Breast epithelium (tissue), 4 donors: ENCODE measurements around the gene EIF6. TPM values are rescaled to one million over a fixed set of nuclear protein-coding genes. Genes with fewer than 3 reads are reported as not detected.
A peak's percentile ranks its signal among the peaks of the same experiment; 100 is the strongest.

Source experiments
- DNase-seq, 2 donors: peaks; one replicate each; pipeline ENCODE4 v3.0.0-alpha.2; 2019; ENCODE audit warnings: low spot score in 2 of 2
- H3K27ac ChIP-seq, 2 donors: fragments of 200-600 bp; sonication (generic) in 1 of 2; one replicate each; pipeline ENCODE4 v1.5.1; 2016 to 2019; ENCODE audit warnings: mild to moderate bottlenecking in 1 of 2
- H3K27me3 ChIP-seq, 2 donors: fragments of 200-600 bp; sonication (generic) in 1 of 2; one replicate each; pipeline versions ENCODE4 v1.5.1 to v1.6.0; 2017 to 2019; ENCODE audit warnings: control low read depth in 1 of 2, mild to moderate bottlenecking in 1 of 2
- H3K36me3 ChIP-seq: fragments of 200-600 bp; one replicate; pipeline ENCODE4 v1.5.1; 2019
- H3K4me1 ChIP-seq, 2 donors: fragments of 200-600 bp; sonication (generic); one replicate each; pipeline ENCODE4 v1.5.1; 2016 to 2019; ENCODE audit warnings: control low read depth in 1 of 2
- H3K4me3 ChIP-seq, 3 donors: fragments of 200-600 bp; sonication (generic); 1 replicate in 2 of 3; 2 replicates in 1 of 3; pipeline ENCODE4 v1.5.1; 2016 to 2019; ENCODE audit warnings: mild to moderate bottlenecking in 3 of 3, moderate library complexity in 2 of 3
- H3K9me3 ChIP-seq, 2 donors: fragments of 200-600 bp; sonication (generic) in 1 of 2; one replicate each; pipeline ENCODE4 v1.5.1; 2016 to 2019; ENCODE audit warnings: control low read depth in 1 of 2
- POLR2A ChIP-seq: fragments of 450-650 bp; IDR thresholded peaks from one replicate; pipeline ENCODE4 v1.6.1; 2016; ENCODE audit warnings: antibody characterized with exemption, mild to moderate bottlenecking, moderate library complexity
- POLR2AphosphoS5 ChIP-seq, 3 donors: sonication (generic); formaldehyde crosslinking; IDR thresholded peaks; one replicate each; pipeline ENCODE4 v1.6.1; 2017; ENCODE audit warnings: antibody characterized with exemption in 3 of 3
- intact Hi-C: fragments of 100-400 bp; cut with DNase I; formaldehyde crosslinking; loops from one replicate; pipeline ENCODE4 v1.15.1; 2023; ENCODE audit warnings: low total_unique reads
- total RNA-seq, 3 donors: library from RNA; depleted of rRNA; stranded (reverse); fragments of >200 nt; gene quantifications; one replicate each; pipeline ENCODE4 v1.1.0, GENCODE V29; 2016
- TF ChIP-seq, protein P1 (sequence below), 3 donors: fragments of 450-650 bp; IDR thresholded peaks; one replicate each; pipeline ENCODE4 v1.5.1; 2016 to 2017; ENCODE audit warnings: antibody characterized with exemption in 3 of 3, mild to moderate bottlenecking in 3 of 3, moderate library complexity in 3 of 3

Gene EIF6
- total RNA-seq, 3 donors from 2014 or later: 81.9 to 98.6 (median 88.0) TPM

DNA sequence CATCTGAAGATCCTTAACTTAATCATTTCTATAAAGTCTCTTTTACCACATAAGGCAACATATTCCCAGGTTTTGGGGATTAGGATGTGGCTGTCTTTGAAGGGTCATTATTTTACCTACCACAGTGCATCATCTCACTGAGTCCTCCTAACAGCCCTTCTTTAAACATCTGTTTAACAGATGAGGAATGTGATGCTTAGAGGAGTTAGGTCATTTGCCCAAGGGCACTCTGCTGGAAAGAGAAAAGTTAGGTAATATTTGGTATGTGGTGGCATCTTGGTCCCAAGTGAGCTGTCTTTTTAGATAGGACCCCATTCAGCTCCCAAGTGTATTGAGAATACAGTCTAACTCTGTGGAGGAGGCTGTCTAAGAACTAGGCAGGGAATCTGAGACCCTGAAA lies 47.1 kb downstream of the EIF6 start:
- H3K27me3 ChIP-seq: no peaks in the 10 kb centered on the region
- no peaks in the 10 kb centered on the region for H3K9me3 ChIP-seq
- no peak overlapping the region for H3K27ac ChIP-seq
- H3K36me3 ChIP-seq: no peaks in the 10 kb centered on the region
- H3K4me1 ChIP-seq: no peaks in the 10 kb centered on the region
- intact Hi-C loops: no loop called here
- TF ChIP-seq POLR2A (no peak), POLR2AphosphoS5 (IDR thresholded peaks at IDR 0.05) (no peak)
- TF ChIP-seq, protein P1, sequence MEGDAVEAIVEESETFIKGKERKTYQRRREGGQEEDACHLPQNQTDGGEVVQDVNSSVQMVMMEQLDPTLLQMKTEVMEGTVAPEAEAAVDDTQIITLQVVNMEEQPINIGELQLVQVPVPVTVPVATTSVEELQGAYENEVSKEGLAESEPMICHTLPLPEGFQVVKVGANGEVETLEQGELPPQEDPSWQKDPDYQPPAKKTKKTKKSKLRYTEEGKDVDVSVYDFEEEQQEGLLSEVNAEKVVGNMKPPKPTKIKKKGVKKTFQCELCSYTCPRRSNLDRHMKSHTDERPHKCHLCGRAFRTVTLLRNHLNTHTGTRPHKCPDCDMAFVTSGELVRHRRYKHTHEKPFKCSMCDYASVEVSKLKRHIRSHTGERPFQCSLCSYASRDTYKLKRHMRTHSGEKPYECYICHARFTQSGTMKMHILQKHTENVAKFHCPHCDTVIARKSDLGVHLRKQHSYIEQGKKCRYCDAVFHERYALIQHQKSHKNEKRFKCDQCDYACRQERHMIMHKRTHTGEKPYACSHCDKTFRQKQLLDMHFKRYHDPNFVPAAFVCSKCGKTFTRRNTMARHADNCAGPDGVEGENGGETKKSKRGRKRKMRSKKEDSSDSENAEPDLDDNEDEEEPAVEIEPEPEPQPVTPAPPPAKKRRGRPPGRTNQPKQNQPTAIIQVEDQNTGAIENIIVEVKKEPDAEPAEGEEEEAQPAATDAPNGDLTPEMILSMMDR (IDR thresholded peaks at IDR 0.05): no peak
- no peak for DNase-seq
- no peak overlapping the region for H3K4me3 ChIP-seq

DNA sequence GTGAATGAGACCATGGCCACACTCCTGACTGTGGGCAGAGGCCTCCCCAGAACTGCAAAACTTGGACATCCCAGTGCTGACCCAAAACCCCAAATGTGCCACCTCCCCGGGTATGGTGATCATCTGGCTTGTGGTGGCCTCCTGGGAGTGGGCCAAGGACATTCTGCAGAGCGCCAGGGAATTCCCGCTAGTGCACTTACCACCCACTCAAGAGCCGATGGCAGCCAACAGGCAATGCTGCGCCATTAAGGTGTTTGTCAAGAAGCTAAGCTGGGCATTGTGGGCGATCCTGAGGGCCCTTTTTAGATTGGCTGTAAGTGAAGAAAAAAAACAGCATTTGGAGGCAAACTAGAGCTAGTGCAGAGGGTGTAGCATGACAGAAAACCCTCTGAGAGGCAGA lies 48.7 kb downstream of the EIF6 start:
- no peaks in the 10 kb centered on the region for H3K36me3 ChIP-seq
- no peaks in the 10 kb centered on the region for H3K27me3 ChIP-seq
- DNase-seq: peak in 1 of 2 donors; percentile 80
- peak in 1 of 3 donors; percentile 18 for TF ChIP-seq POLR2AphosphoS5 (IDR thresholded peaks at IDR 0.05)
- no peak for TF ChIP-seq POLR2A
- TF ChIP-seq, protein P1 (IDR thresholded peaks at IDR 0.05): no peak
- H3K9me3 ChIP-seq: no peaks in the 10 kb centered on the region
- H3K27ac ChIP-seq: peak overlapping the region in 1 of 2 donors; percentile 4
- intact Hi-C loops: no loop called here
- H3K4me1 ChIP-seq: no peaks in the 10 kb centered on the region
- no peak overlapping the region for H3K4me3 ChIP-seq

- intact Hi-C loops: no loop called here
- DNase-seq: no peak
Observed at GRCh38 chr20:35232575-35232974, 52.0 kb downstream of the EIF6 start.

More at GRCh38 chr20:35232575-35232974, 52.0 kb downstream of the EIF6 start:
- Histone ChIP-seq H3K36me3 (no peaks in the 10 kb centered on the region), H3K9me3 (no peaks in the 10 kb centered on the region), H3K4me3 (no peak overlapping the region), H3K4me1 (no peaks in the 10 kb centered on the region), H3K27me3 (no peaks in the 10 kb centered on the region), H3K27ac (no peak overlapping the region)
- TF ChIP-seq, protein P1 (IDR thresholded peaks at IDR 0.05): no peak
- no peak for TF ChIP-seq POLR2A
- TF ChIP-seq POLR2AphosphoS5 (IDR thresholded peaks at IDR 0.05): no peak

Other genes with a start within 250 kb of the EIF6 start
- gene TRPC4AP, start 192.0 kb downstream of the EIF6 start, total RNA-seq: 10 to 100 TPM; 62.6 to 71.7 (median 69.5) TPM
- gene EDEM2, start 137.4 kb downstream of the EIF6 start, total RNA-seq: 10 to 100 TPM; 19.3 to 25.8 (median 22.4) TPM
- gene PROCR, start 112.7 kb downstream of the EIF6 start, total RNA-seq: 10 to 100 TPM; 34.1 to 87.9 (median 39.8) TPM
- gene MMP24, start 58.1 kb downstream of the EIF6 start, total RNA-seq: 1 to 10 TPM in 1 of 3 donors, under 1 TPM in 2; 0.80 to 2.5 (median 0.98) TPM
- gene MMP24OS, start 6.7 kb downstream of the EIF6 start, total RNA-seq: 10 to 100 TPM; 17.4 to 34.1 (median 32.9) TPM
- gene FAM83C, start 7.7 kb upstream of the EIF6 start, total RNA-seq: under 1 TPM in 1 of 3 donors, not detected in 2; 0.15 TPM
- 10 to 100 TPM; 26.6 to 39.7 (median 35.4) TPM for gene UQCC1, start 127.2 kb upstream of the EIF6 start, total RNA-seq
- gene GDF5, start 153.5 kb upstream of the EIF6 start, total RNA-seq: under 1 TPM; 0.33 to 0.88 (median 0.64) TPM
- 10 to 100 TPM; 22.2 to 28.5 (median 23.3) TPM for gene CEP250, start 170.8 kb upstream of the EIF6 start, total RNA-seq
- not detected for gene C20orf173, start 244.9 kb upstream of the EIF6 start, total RNA-seq